HCT116 (cell line): ENCODE measurements around the gene ACACB. TPM values are rescaled to one million over a fixed set of nuclear protein-coding genes. Genes with fewer than 3 reads are reported as not detected.

ENCODE experiments used
- ATAC-seq: fragments of 200-7000 bp; cut with Tn5 transposase; 2 replicates; pipeline ENCODE4 v1.9.1; 2020; ENCODE audit warnings: mild to moderate bottlenecking, moderate library complexity
- BruUV-seq: library from RNA; stranded (reverse); fragments of 400-500 nt; replicated peaks from 2 replicates; lab custom pipeline; 2021; lab: Mats Ljungman, UMichigan
- CTCF ChIA-PET: fragments of 300-600 bp; sonication (Branson Sonifier 250); formaldehyde crosslinking; loops from one replicate; lab custom pipeline; 2021; ENCODE audit warnings: antibody characterized with exemption; lab: Charles Lee
- POLR2A ChIA-PET: fragments of 300-600, 350-600 bp; sonication (Branson Sonifier 250); formaldehyde crosslinking; loops from one replicate; lab custom pipeline; 2021; ENCODE audit warnings: antibody characterized with exemption; lab: Charles Lee
- RAD21 ChIA-PET, 2 experiments: fragments of 300-600 bp; sonication (Branson Sonifier 250); formaldehyde crosslinking; loops; one replicate each; lab custom pipeline; 2023; ENCODE audit warnings: low total read pairs in 2 of 2; ENCODE audit not compliant: uncharacterized antibody in 2 of 2, unreplicated experiment in 2 of 2, low non-redundant PET in 1 of 2; lab: Charles Lee
- DNase-seq: peaks from one replicate; pipeline ENCODE4 v3.0.0-alpha.2; 2010; ENCODE audit warnings: low read depth, low spot score
- H2AFZ ChIP-seq: fragments of 200-600 bp; shearing (Covaris generic), sonication (generic); 2 replicates; pipeline ENCODE4 v1.6.1; 2017; ENCODE audit warnings: low read depth, mixed run types, mixed read lengths, antibody characterized with exemption, low read length; ENCODE audit not compliant: poor library complexity, severe bottlenecking
- H3K27ac ChIP-seq: 2 replicates; pipeline ENCODE4 v1.5.1; 2012; ENCODE audit warnings: low read depth, low read length
- H3K27me3 ChIP-seq: fragments of 200-600 bp; sonication (generic); 2 replicates; pipeline ENCODE4 v1.6.1; 2016; ENCODE audit warnings: mixed run types, low read length, mixed read lengths; ENCODE audit not compliant: insufficient read depth
- H3K36me3 ChIP-seq, 2 experiments: fragments of 200-500 bp in 1 of 2; fragments of 200-600 bp in 1 of 2; sonication (Bioruptor generic) in 1 of 2; sonication (generic) in 1 of 2; 2 replicates each; pipeline versions ENCODE4 v1.5.1 to v1.6.1; 2014 to 2016; ENCODE audit warnings: low read length in 2 of 2, inconsistent platforms in 1 of 2, mixed read lengths in 1 of 2, mixed run types in 1 of 2; ENCODE audit not compliant: insufficient read depth in 2 of 2, control insufficient read depth in 1 of 2
- H3K4me1 ChIP-seq, 2 experiments: fragments of 200-600 bp in 1 of 2; sonication (generic) in 1 of 2; 2 replicates each; pipeline versions ENCODE4 v1.5.1 to v1.6.1; 2012 to 2017; ENCODE audit warnings: low read length in 2 of 2, inconsistent platforms in 1 of 2, mild to moderate bottlenecking in 1 of 2, mixed read lengths in 1 of 2, mixed run types in 1 of 2, moderate library complexity in 1 of 2; ENCODE audit not compliant: insufficient read depth in 2 of 2, control insufficient read depth in 1 of 2
- H3K4me2 ChIP-seq: fragments of 200-600 bp; sonication (generic); 2 replicates; pipeline ENCODE4 v1.6.1; 2017; ENCODE audit warnings: mixed run types, low read length, mixed read lengths
- H3K4me3 ChIP-seq, 2 experiments: fragments of 200-600 bp in 1 of 2; sonication (generic) in 1 of 2; replicated peaks in 1 of 2; 2 replicates each; pipeline ENCODE4 v1.5.1; 2011 to 2016; ENCODE audit warnings: low read length in 2 of 2, control low read depth in 1 of 2, low read depth in 1 of 2, mild to moderate bottlenecking in 1 of 2, mixed read lengths in 1 of 2, mixed run types in 1 of 2
- H3K79me2 ChIP-seq: fragments of 200-600 bp; sonication (generic); 2 replicates; pipeline ENCODE4 v1.6.1; 2017; ENCODE audit warnings: mild to moderate bottlenecking, mixed run types, low read length, moderate library complexity, mixed read lengths; ENCODE audit not compliant: insufficient read depth
- H3K9ac ChIP-seq: fragments of 200-600 bp; sonication (generic); 2 replicates; pipeline ENCODE4 v1.6.1; 2016; ENCODE audit warnings: low read length, mixed read lengths
- H3K9me2 ChIP-seq: fragments of 200-600 bp; sonication (generic), shearing (Covaris generic); 2 replicates; pipeline ENCODE4 v1.6.1; 2017; ENCODE audit warnings: mixed run types, mild to moderate bottlenecking, moderate library complexity; ENCODE audit not compliant: insufficient read depth
- H3K9me3 ChIP-seq, 2 experiments: fragments of 200-500 bp in 1 of 2; fragments of 200-600 bp in 1 of 2; sonication (Bioruptor generic) in 1 of 2; sonication (generic) in 1 of 2; 2 replicates each; pipeline ENCODE4 v1.6.1; 2014 to 2017; ENCODE audit warnings: low read length in 2 of 2, mixed read lengths in 2 of 2, inconsistent platforms in 1 of 2, low read depth in 1 of 2, mild to moderate bottlenecking in 1 of 2, mixed run types in 1 of 2, moderate library complexity in 1 of 2; ENCODE audit not compliant: control insufficient read depth in 1 of 2, insufficient read depth in 1 of 2
- H4K20me1 ChIP-seq: fragments of 200-600 bp; sonication (generic), shearing (Covaris generic); 2 replicates; pipeline ENCODE4 v1.6.1; 2017; ENCODE audit warnings: mixed run types, mild to moderate bottlenecking, moderate library complexity; ENCODE audit not compliant: insufficient read depth
- CTCF ChIP-seq, 3 experiments: fragments of 200-600 bp in 1 of 3; sonication (generic) in 1 of 3; IDR thresholded peaks in 2 of 3; conservative IDR thresholded peaks in 1 of 3; 2 replicates each; pipeline ENCODE4 v1.5.1; 2012 to 2017; ENCODE audit warnings: low read depth in 2 of 3, low read length in 2 of 3, antibody characterized with exemption in 1 of 3, borderline replicate concordance in 1 of 3, control low read depth in 1 of 3, mild to moderate bottlenecking in 1 of 3, mixed read lengths in 1 of 3, mixed run types in 1 of 3, moderate library complexity in 1 of 3; ENCODE audit not compliant: insufficient read depth in 1 of 3
- EZH2phosphoT487 ChIP-seq: fragments of 200-600 bp; IDR thresholded peaks from 2 replicates; pipeline ENCODE4 v1.6.1; 2018; ENCODE audit warnings: antibody characterized with exemption, borderline replicate concordance
- FOSL1 ChIP-seq: IDR thresholded peaks from 2 replicates; pipeline ENCODE4 v1.6.1; 2012; ENCODE audit warnings: low read depth
- JUND ChIP-seq: IDR thresholded peaks from 2 replicates; pipeline ENCODE4 v1.6.1; 2012
- MAX ChIP-seq: IDR thresholded peaks from 2 replicates; pipeline ENCODE4 v1.6.1; 2012
- POLR2A ChIP-seq: IDR thresholded peaks from 2 replicates; pipeline ENCODE4 v1.7.0; 2011; ENCODE audit warnings: borderline replicate concordance; ENCODE audit not compliant: insufficient read depth, insufficient read length; ENCODE audit errors: extremely low read depth
- RAD21 ChIP-seq: IDR thresholded peaks from 2 replicates; pipeline ENCODE4 v1.6.1; 2012; ENCODE audit warnings: low read depth, mild to moderate bottlenecking
- REST ChIP-seq: IDR thresholded peaks from 2 replicates; pipeline ENCODE4 v1.6.1; 2012; ENCODE audit warnings: low read depth
- SP1 ChIP-seq: IDR thresholded peaks from 2 replicates; pipeline ENCODE4 v1.6.1; 2012; ENCODE audit warnings: low read depth
- intact Hi-C: fragments of 100-400 bp; cut with micrococcal nuclease; formaldehyde crosslinking; loops from 2 replicates; pipeline ENCODE4 v1.10.0; 2022
- total RNA-seq: library from RNA; stranded (reverse); gene quantifications from one replicate; pipeline ENCODE4 v1.2.1, GENCODE V29; 2021; ENCODE audit not compliant: unreplicated experiment

ACACB gene
- total RNA-seq, 1 experiment from 2014 or later: 11.1 TPM

- TF ChIP-seq RAD21 (no peak), REST (no peak), JUND (no peak), MAX (no peak), FOSL1 (no peak), CTCF (IDR thresholded peaks at IDR 0.05 in 2 of 3, conservative IDR thresholded peaks at IDR 0.05 in 1 of 3; ENCODE audit: borderline replicate concordance in 1 of 3, insufficient read depth in 1 of 3, low read depth in 2 of 3, low read length in 2 of 3) (no peak), SP1 (no peak), POLR2A (no peak), EZH2phosphoT487 (no peak)
- Histone ChIP-seq H4K20me1 (no peaks in the 10 kb centered on the region), H3K4me1 (peaks cover 0 to 8% of the 10 kb centered on the region in 2 experiments; a peak in 2 of 4 replicates), H3K36me3 (no peaks in the 10 kb centered on the region), H3K4me3 (no peak overlapping the region), H2AFZ (no peak overlapping the region), H3K27ac (no peak overlapping the region), H3K4me2 (no peak overlapping the region), H3K9ac (no peak overlapping the region), H3K79me2 (no peaks in the 10 kb centered on the region), H3K27me3 (no peaks in the 10 kb centered on the region), H3K9me2 (no peaks in the 10 kb centered on the region), H3K9me3 (no peaks in the 10 kb centered on the region)
- RAD21 ChIA-PET: no interaction called here
- no TSS peak for BruUV-seq
- CTCF ChIA-PET: interaction anchor here (2.5 kb wide), 1 partner anchor 126 kb away, joined by 8 read pairs; no protein-coding TSS in a partner anchor
- no peak for ATAC-seq
- no peak for DNase-seq
- intact Hi-C loops: no loop called here
- POLR2A ChIA-PET: no interaction called here
Observed at GRCh38 chr12:109259545-109259895, 143.1 kb downstream of the ACACB start.
